Measurements from ENCODE around the gene NAA10.
A peak's percentile ranks its signal among the peaks of the same experiment; 100 is the strongest.
"Not testable (repeated sequence)": the region's sequence is repeated elsewhere in the genome, so short reads cannot be mapped to it uniquely, and the experiment has no call there.

NAA10 gene

GRCh38 chrX:153934762-153935325 is at the start of gene NAA10:
NAA10 (minus strand) TSS chrX:153935037; CDS start chrX:153934904, 133 bp downstream.
- peak in 2 of 3 experiments; percentile 49 to 51 for DNase-seq (ENCODE audit: low read depth in 3 of 3)

GRCh38 chrX:153983321-153983801 is 48.5 kb upstream of the NAA10 start:
- no peak for DNase-seq (ENCODE audit: low read depth in 3 of 3)

GRCh38 chrX:153981771-153982533 is 47.1 kb upstream of the NAA10 start:
- peak in 1 of 3 experiments; percentile 40 for DNase-seq (ENCODE audit: low read depth in 3 of 3)

GRCh38 chrX:153981231-153981630 is 46.4 kb upstream of the NAA10 start:
- no peak for DNase-seq (ENCODE audit: low read depth in 3 of 3)

- DNase-seq (ENCODE audit: low read depth in 3 of 3) = not testable (repeated sequence)
These were observed 45.6 kb upstream of the NAA10 start for GRCh38 chrX:153980394-153980793.

- DNase-seq (ENCODE audit: low read depth in 3 of 3) = no peak
These were observed 40.0 kb upstream of the NAA10 start for GRCh38 chrX:153974726-153975286.

GRCh38 chrX:153974003-153974725 is 39.3 kb upstream of the NAA10 start:
- no peak for DNase-seq (ENCODE audit: low read depth in 3 of 3)

GRCh38 chrX:153973127-153974002 is 38.5 kb upstream of the NAA10 start:
- DNase-seq (ENCODE audit: low read depth in 3 of 3) = no peak

GRCh38 chrX:153972368-153973126 is 37.7 kb upstream of the NAA10 start, which contains the start of gene TMEM187:
TMEM187 (plus strand) TSS chrX:153972754; CDS start chrX:153982063, 9,309 bp downstream.
- DNase-seq (ENCODE audit: low read depth in 3 of 3) = peak; percentile 63 to 76 (median 75)

GRCh38 chrX:153971450-153972367 is 36.9 kb upstream of the NAA10 start, which contains the start of gene HCFC1:
HCFC1 (minus strand) TSS chrX:153971818; CDS start chrX:153970840, 978 bp downstream.
- DNase-seq (ENCODE audit: low read depth in 3 of 3) = peak; percentile 75 to 83 (median 78)

- peak; percentile 64 to 76 (median 74) for DNase-seq (ENCODE audit: low read depth in 3 of 3)
These were observed 36.2 kb upstream of the NAA10 start for GRCh38 chrX:153971124-153971449.

GRCh38 chrX:153970357-153971123 is 35.7 kb upstream of the NAA10 start:
- no peak for DNase-seq (ENCODE audit: low read depth in 3 of 3)

- DNase-seq (ENCODE audit: low read depth in 3 of 3) = no peak
These were observed 35.1 kb upstream of the NAA10 start for GRCh38 chrX:153969904-153970356.

GRCh38 chrX:153969125-153969903 is 34.5 kb upstream of the NAA10 start:
- no peak for DNase-seq (ENCODE audit: low read depth in 3 of 3)

- no peak for DNase-seq (ENCODE audit: low read depth in 3 of 3)
These were observed 33.9 kb upstream of the NAA10 start for GRCh38 chrX:153968754-153969124.

GRCh38 chrX:153968255-153968654 is 33.4 kb upstream of the NAA10 start:
- no peak for DNase-seq (ENCODE audit: low read depth in 3 of 3)

- no peak for DNase-seq (ENCODE audit: low read depth in 3 of 3)
These were observed 32.8 kb upstream of the NAA10 start for GRCh38 chrX:153967536-153968224.

Measured in stimulated activated CD4-positive, alpha-beta T cell treated with anti-CD3 and anti-CD28 coated beads, TNF-alpha, amount 100 ng/mL, for 4 hours (primary cell).